ENCODE results near the gene GNAZ.

Gene GNAZ

DNA sequence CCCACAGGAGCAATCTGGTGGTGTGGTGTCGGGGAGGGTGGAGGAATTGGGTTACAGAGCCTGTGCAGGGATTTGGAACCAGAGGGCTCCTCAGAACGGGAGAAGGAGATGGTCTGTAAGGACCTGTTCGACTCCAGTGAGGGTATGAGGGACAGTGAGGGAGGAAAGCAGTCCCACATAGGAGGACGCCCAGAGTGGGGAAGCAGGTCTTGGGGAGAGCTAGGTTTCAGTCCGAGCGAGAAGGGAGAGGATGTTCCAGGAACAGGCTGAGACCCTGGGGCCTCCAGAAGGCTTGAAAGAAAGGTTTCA is 32.0 kb upstream of the GNAZ start:
- Histone ChIP-seq H3K36me3 (no peaks in the 10 kb centered on the region), H3K4me3 (ENCODE audit: low read depth in 1 of 2, low read length in 1 of 2) (no peak overlapping the region), H3K4me1 (ENCODE audit: control insufficient read depth in 1 of 2, insufficient read depth in 1 of 2, low read depth in 1 of 2, low read length in 1 of 2) (no peaks in the 10 kb centered on the region), H3K27me3 (peaks cover 28% of the 10 kb centered on the region), H3K9me3 (no peaks in the 10 kb centered on the region), H3K27ac (no peak overlapping the region)
- TF ChIP-seq, protein P1, sequence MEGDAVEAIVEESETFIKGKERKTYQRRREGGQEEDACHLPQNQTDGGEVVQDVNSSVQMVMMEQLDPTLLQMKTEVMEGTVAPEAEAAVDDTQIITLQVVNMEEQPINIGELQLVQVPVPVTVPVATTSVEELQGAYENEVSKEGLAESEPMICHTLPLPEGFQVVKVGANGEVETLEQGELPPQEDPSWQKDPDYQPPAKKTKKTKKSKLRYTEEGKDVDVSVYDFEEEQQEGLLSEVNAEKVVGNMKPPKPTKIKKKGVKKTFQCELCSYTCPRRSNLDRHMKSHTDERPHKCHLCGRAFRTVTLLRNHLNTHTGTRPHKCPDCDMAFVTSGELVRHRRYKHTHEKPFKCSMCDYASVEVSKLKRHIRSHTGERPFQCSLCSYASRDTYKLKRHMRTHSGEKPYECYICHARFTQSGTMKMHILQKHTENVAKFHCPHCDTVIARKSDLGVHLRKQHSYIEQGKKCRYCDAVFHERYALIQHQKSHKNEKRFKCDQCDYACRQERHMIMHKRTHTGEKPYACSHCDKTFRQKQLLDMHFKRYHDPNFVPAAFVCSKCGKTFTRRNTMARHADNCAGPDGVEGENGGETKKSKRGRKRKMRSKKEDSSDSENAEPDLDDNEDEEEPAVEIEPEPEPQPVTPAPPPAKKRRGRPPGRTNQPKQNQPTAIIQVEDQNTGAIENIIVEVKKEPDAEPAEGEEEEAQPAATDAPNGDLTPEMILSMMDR (IDR thresholded peaks at IDR 0.05), result no peak

DNA sequence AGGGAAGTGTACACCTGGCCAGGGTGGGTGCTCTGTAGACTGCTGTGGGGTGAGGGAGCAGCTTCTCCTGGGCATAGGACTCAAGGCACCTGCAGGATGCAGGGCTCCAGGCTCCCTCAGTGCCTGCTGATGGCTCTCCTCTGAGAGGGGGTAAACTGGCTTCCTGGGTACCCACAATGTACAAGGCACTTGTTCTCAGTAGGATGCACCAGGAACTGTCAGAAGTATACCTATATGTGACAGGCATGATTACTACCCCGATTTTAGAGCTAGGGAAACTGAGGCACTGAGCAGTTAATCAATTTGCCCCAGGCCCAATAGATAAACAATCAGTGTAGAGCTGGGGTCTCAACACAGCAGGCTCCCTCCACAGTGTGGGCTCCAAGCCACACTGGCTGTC is 31.4 kb upstream of the GNAZ start:
- TF ChIP-seq, protein P1 (IDR thresholded peaks at IDR 0.05), result no peak
- no peaks in the 10 kb centered on the region for H3K9me3 ChIP-seq
- H3K4me1 ChIP-seq (ENCODE audit: control insufficient read depth in 1 of 2, insufficient read depth in 1 of 2, low read depth in 1 of 2, low read length in 1 of 2), result no peaks in the 10 kb centered on the region
- peaks cover 34% of the 10 kb centered on the region for H3K27me3 ChIP-seq
- no peak overlapping the region for H3K4me3 ChIP-seq (ENCODE audit: low read depth in 1 of 2, low read length in 1 of 2)
- H3K27ac ChIP-seq, result no peak overlapping the region
- no peaks in the 10 kb centered on the region for H3K36me3 ChIP-seq

DNA sequence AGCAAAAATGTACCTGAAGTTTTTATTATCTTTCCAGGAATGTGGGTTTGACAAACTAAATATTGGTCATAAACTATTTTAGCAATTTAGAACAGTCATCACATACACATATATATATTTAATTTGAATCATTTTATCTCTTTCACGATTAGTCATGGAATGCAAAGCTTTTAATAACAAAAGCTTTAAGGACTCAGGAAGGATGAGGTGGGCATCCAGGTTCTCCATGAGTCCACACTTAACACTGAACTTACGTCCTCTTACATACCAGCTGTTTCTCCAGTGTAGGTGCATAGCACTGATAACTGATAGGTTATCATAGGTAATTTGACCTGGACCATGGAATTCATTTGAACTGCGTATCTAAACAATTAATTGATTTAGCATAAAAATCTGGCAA is 28.1 kb upstream of the GNAZ start:
- peaks cover 6% of the 10 kb centered on the region for H3K9me3 ChIP-seq
- TF ChIP-seq, protein P1 (IDR thresholded peaks at IDR 0.05), result no peak
- no peaks in the 10 kb centered on the region for H3K36me3 ChIP-seq
- H3K27me3 ChIP-seq, result peaks cover 37% of the 10 kb centered on the region
- no peaks in the 10 kb centered on the region for H3K4me1 ChIP-seq (ENCODE audit: control insufficient read depth in 1 of 2, insufficient read depth in 1 of 2, low read depth in 1 of 2, low read length in 1 of 2)
- H3K4me3 ChIP-seq (ENCODE audit: low read depth in 1 of 2, low read length in 1 of 2), result no peak overlapping the region
- no peak overlapping the region for H3K27ac ChIP-seq

DNA sequence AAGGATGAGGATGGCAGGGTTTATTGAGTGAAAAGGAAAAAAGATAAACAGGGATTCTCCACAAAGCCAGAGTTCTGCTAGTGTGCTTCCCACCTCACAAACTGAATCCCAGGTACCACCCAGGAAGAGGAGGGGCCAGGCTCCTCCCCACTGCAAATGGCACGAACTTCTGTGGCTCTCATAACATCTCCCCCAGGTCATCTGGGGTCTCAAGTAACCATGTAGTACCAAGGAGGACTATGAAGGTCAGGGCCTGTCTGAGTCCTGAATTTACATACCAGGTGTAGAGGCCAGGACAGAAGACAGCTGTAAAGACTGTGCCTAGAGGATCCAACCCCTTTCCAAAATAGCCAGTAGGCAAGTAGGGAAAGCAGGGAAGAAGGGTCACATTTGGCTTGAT is 25.7 kb upstream of the GNAZ start:
- no peaks in the 10 kb centered on the region for H3K36me3 ChIP-seq
- TF ChIP-seq, protein P1 (IDR thresholded peaks at IDR 0.05), result no peak
- H3K27ac ChIP-seq, result no peak overlapping the region
- no peaks in the 10 kb centered on the region for H3K4me1 ChIP-seq (ENCODE audit: control insufficient read depth in 1 of 2, insufficient read depth in 1 of 2, low read depth in 1 of 2, low read length in 1 of 2)
- peaks cover 49% of the 10 kb centered on the region for H3K27me3 ChIP-seq
- no peak overlapping the region for H3K4me3 ChIP-seq (ENCODE audit: low read depth in 1 of 2, low read length in 1 of 2)
- peaks cover 6% of the 10 kb centered on the region for H3K9me3 ChIP-seq

DNA sequence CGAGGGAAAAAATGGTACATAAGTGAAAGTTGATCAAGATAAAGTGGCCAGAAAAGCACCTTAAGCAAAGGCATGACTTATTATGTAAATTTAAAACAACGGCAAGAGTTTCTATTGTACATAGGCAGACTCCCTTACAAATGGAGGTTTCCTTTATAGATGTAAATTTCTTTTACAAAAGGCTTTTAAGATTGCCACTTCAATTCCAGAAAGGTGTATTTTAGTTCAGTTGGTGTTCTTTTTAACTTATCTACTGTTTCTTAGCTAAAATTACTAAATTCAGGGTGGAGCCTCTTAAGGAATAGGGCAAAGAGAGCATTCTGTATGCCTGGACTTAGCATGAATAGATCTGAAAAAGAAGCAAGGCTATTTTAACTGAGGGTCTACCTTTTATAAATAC is 24.9 kb upstream of the GNAZ start:
- TF ChIP-seq, protein P1 (IDR thresholded peaks at IDR 0.05), result no peak
- Histone ChIP-seq H3K4me3 (ENCODE audit: low read depth in 1 of 2, low read length in 1 of 2) (no peak overlapping the region), H3K27ac (no peak overlapping the region), H3K27me3 (peaks cover 52% of the 10 kb centered on the region), H3K36me3 (no peaks in the 10 kb centered on the region), H3K4me1 (ENCODE audit: control insufficient read depth in 1 of 2, insufficient read depth in 1 of 2, low read depth in 1 of 2, low read length in 1 of 2) (no peaks in the 10 kb centered on the region), H3K9me3 (peaks cover 6% of the 10 kb centered on the region)

DNA sequence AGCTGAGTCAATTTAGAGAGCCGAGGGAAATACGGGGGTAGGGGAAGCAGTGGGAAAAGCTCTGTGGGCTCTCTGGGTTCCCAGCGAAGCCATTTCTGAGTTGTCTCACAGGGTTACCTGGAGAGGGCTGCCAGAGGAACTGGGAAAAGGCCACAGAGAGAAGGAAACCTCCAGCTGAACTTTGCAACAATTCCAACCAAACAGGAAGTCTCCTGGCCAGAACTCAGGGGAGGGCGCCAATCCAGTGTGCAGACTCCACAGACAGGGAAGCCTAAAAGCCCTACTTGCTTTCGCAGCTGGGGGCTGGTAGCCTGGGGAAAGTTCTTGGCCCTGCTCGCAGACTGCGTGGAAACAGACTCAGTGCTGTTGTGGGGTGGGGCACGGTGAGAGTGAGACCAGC is 23.1 kb upstream of the GNAZ start:
- no peaks in the 10 kb centered on the region for H3K4me1 ChIP-seq (ENCODE audit: control insufficient read depth in 1 of 2, insufficient read depth in 1 of 2, low read depth in 1 of 2, low read length in 1 of 2)
- TF ChIP-seq, protein P1 (IDR thresholded peaks at IDR 0.05), result no peak
- no peak overlapping the region for H3K4me3 ChIP-seq (ENCODE audit: low read depth in 1 of 2, low read length in 1 of 2)
- H3K27me3 ChIP-seq, result peaks cover 36% of the 10 kb centered on the region
- H3K9me3 ChIP-seq, result peaks cover 6% of the 10 kb centered on the region
- H3K27ac ChIP-seq, result no peak overlapping the region
- H3K36me3 ChIP-seq, result no peaks in the 10 kb centered on the region
